ENCODE measurements around the gene JOSD2.
A peak's percentile ranks its signal among the peaks of the same experiment; 100 is the strongest.

JOSD2 gene

DNA sequence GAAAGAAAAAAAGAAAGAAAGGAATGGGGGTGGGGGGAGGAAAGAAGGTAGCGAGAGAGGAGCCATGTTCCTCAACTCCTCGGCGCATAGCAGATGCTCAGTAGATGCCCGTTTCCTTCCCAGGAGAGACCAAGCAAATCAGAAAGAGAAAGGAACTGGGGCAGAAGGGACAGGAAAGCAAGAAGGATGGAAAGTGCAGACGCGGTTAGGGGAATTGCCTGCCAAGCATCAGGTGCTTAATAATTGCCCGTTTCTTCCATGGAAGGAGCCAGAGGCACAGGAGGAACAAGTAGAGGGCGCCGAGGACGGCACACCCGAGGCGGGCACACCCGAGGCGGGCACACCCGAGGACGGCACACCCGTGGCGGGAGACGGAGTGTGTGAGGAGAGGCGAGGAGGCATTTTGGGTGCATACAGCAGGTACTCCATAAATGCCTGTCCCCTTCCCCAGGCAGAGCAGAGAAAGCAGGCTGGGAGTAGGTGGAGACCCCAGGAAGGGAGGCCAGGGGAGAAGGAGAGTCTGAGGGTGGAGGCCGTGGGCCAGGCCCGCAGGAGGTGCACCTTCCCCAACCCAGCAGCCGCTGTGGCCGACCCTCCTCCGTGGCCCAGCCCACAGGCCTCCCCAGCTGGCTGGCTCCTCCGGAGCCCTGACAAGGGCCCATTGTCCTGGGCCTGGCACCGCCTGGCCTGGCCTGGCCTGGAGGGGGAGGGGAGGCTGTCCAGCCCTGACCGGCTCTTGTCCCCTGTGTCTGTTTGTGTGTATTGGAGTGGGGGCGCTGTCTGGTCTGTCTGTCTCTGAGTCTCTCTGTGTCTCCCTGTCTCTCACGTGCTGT, 14.6 kb downstream of the JOSD2 start:
- no peak for DNase-seq (ENCODE audit: extremely low read depth in 1 of 2, low read depth in 1 of 2)

DNA sequence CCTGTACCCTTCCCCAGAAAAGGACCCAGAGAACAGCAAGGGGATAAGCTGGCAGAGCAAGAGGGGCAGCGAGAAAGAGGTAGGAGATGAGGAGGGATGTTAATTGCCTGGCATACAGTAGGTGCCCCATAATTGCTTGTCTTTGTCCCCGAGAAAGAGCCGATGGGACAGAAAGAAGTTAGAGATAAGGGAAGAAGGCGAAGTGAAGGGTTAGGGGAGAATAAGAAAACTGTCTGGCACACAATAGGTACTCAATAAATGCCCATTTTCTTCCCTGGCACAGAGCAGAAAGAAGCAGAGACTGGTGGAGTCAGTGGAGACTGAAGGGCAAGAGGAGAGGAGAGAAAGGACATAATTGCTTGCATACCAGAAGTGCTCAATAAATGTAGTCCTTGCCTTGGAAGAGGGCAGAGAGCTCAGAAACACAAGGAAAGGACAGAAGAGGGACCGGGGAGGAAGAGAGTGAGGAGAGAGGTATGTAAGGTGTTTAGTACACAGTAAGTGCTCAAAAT, 15.9 kb downstream of the JOSD2 start:
- no peak for DNase-seq (ENCODE audit: extremely low read depth in 1 of 2, low read depth in 1 of 2)

GRCh38 chr19:50494186-50495019, 16.6 kb downstream of the JOSD2 start:
- DNase-seq (ENCODE audit: extremely low read depth in 1 of 2, low read depth in 1 of 2) = no peak

DNA sequence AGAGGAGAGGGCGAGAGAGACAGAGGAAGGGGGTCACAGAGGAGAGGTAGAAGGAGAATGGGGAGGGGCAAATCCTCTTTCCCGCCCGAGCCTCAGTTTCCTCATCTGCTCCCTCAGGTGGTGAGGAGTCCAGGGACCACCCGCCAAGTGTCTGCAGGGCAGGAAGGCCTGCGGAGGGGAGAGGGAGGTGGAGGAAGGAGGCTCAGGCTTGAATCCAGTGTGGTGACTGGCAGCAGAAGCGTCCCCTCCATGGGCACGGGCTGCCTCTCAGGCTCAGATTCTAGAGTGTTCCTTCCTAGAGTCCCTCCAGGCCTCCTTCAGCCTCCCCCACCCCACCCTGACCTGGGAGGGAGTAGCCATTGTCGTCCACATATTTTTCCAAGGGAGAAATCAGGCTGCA, 17.8 kb downstream of the JOSD2 start:
- no peak for DNase-seq (ENCODE audit: extremely low read depth in 1 of 2, low read depth in 1 of 2)

DNA sequence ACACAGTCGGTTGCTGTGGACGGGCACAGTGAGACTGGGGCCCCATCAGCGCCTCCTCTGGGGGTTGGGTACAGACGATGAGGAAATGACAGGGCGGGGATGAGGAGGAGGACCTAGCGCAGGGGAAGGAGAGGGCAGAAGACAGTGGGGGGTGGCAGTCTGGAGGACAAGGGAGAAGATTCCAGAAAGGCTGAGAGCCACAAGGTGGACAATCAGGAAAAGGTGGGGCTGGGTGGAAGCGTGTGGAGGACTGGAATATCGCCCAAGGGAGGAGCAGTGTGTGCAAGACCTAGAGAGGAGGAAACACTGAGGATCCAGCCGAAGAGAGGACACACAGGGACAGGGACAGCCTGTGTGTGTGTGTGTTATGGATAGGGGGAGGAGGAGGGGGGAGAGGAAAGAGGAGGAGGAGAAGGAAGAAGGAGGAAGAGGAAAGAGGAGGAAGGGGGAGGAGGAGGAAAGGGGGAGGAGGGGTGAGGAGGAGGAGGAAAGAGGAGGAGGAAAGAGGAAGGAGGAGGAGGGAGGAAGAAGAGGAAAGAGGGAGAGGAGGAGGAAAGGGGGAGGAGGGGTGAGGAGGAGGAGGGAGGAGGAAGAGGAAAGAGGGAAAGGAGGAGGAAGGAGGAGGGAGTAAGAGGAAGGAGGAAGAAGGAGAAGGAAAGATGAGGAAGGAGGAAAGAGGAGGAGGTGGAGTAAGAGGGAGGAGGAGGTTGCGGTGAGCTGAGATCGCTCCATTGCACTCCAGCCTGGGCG, 18.5 kb downstream of the JOSD2 start:
- DNase-seq (ENCODE audit: extremely low read depth in 1 of 2, low read depth in 1 of 2) = no peak

- no peak for DNase-seq (ENCODE audit: extremely low read depth in 1 of 2, low read depth in 1 of 2)
Observed at GRCh38 chr19:50490991-50491472, 20.0 kb downstream of the JOSD2 start.

DNA sequence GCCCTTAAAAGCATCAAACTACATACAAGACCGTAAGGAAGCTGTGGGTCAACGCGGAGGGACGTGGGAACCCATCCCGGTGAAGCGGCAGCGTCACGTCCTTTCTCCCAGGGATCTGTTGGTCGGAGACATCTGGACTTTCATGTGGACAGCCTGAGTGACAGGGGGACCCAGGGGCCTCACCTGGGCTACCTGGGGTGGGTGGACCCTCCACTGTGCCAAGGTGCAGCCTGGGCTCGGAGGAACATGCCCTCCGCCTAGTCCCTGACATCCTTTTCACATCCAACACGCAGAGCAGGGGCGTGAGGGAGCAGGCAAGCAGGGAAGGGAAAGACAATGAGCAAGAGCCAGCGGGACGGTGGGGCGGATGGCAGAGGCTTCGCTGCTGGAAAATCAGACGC, 20.6 kb downstream of the JOSD2 start:
- DNase-seq (ENCODE audit: extremely low read depth in 1 of 2, low read depth in 1 of 2) = no peak

- DNase-seq (ENCODE audit: extremely low read depth in 1 of 2, low read depth in 1 of 2) = no peak
Observed at GRCh38 chr19:50489461-50490011, 21.5 kb downstream of the JOSD2 start.

DNA sequence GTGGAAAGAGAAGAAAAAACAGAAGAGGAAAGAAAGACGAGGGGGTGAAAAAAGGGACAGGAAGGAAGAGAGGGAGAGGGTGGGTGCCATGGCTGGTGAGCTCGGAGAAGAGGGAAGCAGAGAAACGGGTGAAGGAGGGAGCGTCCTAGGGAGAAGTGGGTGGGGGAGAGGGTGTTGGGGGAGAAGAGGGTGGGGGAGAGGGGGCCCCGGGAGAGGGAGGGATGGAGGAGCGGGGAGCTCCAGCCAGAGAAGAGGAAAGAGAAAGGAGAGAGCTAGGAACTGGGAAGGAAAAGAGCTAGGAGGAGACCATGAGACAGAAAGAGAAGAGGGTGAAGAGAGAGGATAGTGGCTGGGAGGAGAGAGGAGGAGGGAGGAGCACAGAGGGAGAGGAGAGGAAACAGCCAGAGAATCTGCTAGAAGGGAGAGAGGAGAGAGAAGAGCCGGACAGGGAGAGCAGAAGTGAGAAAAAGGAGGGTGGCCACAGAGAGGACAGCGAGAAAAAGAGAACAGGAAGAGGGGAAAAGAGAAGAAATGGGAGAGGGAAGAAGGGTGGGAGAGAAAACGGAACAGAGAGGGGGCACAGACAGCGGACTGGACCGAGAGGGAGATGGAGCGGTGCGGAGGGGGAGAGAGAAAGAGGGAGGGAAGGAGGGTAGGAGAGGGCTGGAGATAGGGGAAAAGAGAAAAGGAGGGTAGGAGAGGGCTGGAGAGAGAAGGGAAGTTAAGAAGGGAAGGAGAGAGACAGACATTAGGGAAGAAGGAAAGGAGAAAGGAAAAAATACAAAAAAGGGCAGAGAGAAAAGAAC, 22.4 kb downstream of the JOSD2 start:
- no peak for DNase-seq (ENCODE audit: extremely low read depth in 1 of 2, low read depth in 1 of 2)

DNA sequence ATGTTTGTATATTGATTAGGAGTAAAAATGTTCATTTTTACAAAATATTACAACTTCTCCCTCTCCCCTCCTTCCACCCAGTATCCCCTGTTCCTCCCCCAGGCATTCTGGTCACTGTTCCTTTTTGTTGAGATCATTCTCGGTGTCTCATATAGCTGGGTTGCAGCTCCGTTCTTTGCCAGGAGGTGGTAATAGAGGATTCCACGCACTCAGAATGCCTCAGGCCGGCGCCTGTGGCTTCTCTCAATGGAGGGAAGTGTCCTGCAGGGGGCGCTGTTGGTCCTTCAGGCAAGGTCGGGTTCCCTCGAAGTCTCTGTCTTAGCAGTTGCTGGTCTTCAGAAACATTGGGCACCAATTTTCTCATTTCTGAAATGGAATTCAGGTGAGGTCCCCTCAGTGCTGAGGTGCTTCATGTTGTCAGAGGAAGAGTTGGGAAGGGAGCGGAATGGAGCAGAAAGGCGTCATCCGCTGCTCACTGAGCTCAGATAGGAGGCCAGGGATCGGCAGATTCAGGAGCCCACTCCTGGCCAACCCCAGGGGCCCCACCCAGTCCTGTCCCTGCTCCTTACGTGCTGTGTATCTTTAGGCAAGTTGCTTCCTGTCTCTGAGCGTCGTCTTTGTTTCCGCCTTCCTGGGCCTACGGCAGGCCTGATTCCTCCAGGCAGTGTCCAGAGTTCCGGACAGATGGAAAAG, 24.0 kb downstream of the JOSD2 start:
- DNase-seq (ENCODE audit: extremely low read depth in 1 of 2, low read depth in 1 of 2) = peak in 1 of 2 donors; percentile 37

DNA sequence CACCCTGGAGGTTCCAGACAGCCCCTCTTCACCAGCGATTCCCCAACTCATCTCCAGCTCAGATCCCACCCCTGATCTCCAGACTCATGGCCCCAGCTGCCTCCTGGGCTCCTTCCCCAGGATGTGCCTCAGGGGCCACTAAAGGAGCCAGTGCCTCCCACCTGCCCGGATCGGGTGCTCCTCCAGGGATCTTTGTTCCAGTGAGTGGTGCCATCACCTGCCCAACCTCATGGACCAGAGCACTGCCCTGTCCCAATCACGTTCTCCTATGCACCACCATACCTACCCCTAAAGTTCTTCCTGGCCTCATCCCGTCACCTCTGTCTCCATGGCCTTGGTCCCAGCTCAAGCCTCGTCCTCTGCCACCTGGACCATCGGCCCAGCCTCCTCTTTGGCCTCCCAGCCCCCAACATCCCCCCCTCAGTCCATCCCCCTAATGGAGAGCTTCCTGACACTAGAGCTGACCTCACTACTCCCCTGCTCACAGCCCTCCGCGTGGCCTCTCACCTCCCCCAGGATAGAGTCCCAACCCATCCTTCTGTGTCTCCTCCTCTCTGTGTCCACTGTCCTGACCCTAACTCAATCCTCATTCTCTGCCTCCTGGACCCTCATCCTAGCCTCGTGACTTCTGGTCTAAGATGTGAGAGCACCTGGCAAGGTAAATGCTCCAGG, 25.6 kb downstream of the JOSD2 start:
- DNase-seq (ENCODE audit: extremely low read depth in 1 of 2, low read depth in 1 of 2) = no peak

DNA sequence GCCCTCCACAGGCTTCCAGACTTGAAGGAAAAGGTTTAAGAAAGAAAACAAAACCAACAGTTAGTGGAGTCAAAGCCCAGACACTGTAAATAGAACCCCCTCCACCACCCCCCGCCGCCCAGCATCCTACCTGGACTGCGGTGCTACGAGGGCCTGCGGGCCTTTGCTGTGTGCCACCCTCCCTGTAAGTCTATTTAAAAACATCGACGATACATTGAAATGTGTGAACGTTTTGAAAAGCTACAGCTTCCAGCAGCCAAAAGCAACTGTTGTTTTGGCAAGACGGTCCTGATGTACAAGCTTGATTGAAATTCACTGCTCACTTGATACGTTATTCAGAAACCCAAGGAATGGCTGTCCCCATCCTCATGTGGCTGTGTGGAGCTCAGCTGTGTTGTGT, 28.1 kb downstream of the JOSD2 start:
- DNase-seq (ENCODE audit: extremely low read depth in 1 of 2, low read depth in 1 of 2) = no peak

GRCh38 chr19:50482271-50482855, 28.6 kb downstream of the JOSD2 start:
- no peak for DNase-seq (ENCODE audit: extremely low read depth in 1 of 2, low read depth in 1 of 2)

DNA sequence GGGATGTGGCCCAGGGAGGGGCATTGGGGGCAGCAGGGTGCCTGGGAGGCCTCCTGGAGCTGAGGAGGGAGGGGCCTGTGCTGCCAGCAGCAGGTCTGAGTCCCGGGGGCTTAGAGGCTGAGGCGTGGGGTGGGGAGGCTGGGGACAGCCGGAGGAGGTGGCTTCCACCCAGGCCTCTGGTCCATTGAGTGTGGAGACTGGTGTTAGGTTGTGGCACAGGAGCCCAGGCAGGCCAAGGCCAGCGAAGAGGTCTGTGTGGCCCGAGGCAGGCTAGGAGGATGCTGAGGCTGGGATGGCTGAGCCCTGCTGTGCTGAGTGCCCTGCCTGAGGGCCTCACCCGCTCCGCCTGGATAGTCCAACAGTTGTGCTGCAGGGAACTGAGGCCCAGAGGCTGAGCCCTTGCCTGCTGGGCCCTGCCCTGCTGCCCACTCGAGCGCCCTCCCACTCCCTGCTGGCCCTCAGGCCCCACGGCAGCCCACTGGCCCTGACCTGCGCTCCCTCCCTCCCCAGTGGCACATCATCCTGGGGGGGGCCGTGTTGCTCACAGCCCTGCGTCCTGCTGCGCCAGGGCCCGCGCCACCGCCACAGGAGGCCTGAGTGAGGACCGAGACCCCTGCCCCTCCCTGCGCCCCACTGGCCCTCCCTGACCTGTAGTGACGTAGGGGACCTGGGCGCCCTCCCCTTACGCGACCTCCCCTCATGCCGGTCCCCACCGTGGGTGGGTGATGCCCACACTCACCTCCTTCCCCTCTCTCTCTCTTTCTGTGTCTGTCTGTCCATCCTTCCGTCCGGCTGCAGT, 29.4 kb downstream of the JOSD2 start:
- no peak for DNase-seq (ENCODE audit: extremely low read depth in 1 of 2, low read depth in 1 of 2)

- DNase-seq (ENCODE audit: extremely low read depth in 1 of 2, low read depth in 1 of 2) = no peak
Observed at GRCh38 chr19:50480281-50481111, 30.5 kb downstream of the JOSD2 start.

DNA sequence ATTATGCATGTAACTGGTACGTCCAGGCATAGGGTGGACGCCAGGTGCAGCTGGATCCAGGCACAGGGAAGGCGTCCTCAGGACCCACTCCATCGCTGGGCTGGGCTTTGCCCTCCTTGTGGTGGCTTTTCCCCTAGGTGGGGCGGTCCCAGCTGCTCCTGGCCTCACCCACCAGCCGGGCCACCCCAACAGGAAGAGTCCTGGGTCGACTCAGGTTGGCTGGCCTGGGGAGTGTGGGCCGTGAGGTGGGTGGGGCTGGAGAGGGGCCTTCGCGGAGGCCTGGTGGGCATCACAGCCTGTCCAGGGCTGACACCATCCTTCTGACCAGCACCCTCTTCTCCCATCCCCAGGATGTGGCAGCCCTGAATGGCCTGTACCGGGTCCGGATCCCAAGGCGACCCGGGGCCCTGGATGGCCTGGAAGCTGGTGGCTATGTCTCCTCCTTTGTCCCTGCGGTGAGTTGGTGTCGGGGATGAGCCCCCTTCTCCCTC, 31.2 kb downstream of the JOSD2 start:
- no peak for DNase-seq (ENCODE audit: extremely low read depth in 1 of 2, low read depth in 1 of 2)

All from activated CD8-positive, alpha-beta memory T cell treated with anti-CD3 and anti-CD28 coated beads for 1 hour (primary cell).